Astrocyte of the spinal cord (primary cell): ENCODE data around the gene VANGL1.
"Not testable (repeated sequence)": the region's sequence is repeated elsewhere in the genome, so short reads cannot be mapped to it uniquely, and the experiment has no call there.

Experiments used
- DNase-seq: peaks from one replicate; pipeline ENCODE4 v3.0.0; 2011; ENCODE audit warnings: low read depth, low spot score
- H3K4me3 ChIP-seq: 2 replicates; pipeline ENCODE4 v1.5.1; 2011; ENCODE audit warnings: low read depth, mild to moderate bottlenecking, low read length, moderate library complexity
- in situ Hi-C: cut with HindIII; loops from 2 replicates; pipeline ENCODE4 v1.10.0; 2017; ENCODE audit warnings: low sequenced_read_pairs
- TF ChIP-seq, protein P1 (sequence below): IDR thresholded peaks from 2 replicates; pipeline ENCODE4 v1.5.1; 2012; ENCODE audit warnings: low read depth, mild to moderate bottlenecking, low read length, inconsistent platforms

The VANGL1 gene

DNA sequence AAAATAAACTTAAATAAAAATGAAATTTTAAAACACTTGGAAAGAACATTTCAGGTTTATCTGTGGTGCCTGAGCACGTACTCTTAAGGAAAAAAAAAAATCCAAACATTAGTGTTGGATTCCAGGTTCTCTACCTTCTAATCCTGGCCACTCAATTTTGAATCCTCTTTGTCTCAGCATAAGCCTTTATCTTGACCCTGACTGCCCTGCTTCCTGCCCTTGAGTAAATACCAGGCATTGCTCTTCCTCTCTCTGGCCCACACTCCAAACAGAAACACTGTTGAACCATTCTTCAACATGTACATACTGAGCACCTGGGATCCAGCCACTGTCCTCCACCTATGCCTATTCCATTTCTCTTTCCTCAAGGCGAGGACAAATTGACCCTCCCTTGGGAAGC, 11.4 kb upstream of the VANGL1 start:
- DNase-seq = no peak
- in situ Hi-C loops = no loop called here
- TF ChIP-seq, protein P1, sequence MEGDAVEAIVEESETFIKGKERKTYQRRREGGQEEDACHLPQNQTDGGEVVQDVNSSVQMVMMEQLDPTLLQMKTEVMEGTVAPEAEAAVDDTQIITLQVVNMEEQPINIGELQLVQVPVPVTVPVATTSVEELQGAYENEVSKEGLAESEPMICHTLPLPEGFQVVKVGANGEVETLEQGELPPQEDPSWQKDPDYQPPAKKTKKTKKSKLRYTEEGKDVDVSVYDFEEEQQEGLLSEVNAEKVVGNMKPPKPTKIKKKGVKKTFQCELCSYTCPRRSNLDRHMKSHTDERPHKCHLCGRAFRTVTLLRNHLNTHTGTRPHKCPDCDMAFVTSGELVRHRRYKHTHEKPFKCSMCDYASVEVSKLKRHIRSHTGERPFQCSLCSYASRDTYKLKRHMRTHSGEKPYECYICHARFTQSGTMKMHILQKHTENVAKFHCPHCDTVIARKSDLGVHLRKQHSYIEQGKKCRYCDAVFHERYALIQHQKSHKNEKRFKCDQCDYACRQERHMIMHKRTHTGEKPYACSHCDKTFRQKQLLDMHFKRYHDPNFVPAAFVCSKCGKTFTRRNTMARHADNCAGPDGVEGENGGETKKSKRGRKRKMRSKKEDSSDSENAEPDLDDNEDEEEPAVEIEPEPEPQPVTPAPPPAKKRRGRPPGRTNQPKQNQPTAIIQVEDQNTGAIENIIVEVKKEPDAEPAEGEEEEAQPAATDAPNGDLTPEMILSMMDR = no peak

DNA sequence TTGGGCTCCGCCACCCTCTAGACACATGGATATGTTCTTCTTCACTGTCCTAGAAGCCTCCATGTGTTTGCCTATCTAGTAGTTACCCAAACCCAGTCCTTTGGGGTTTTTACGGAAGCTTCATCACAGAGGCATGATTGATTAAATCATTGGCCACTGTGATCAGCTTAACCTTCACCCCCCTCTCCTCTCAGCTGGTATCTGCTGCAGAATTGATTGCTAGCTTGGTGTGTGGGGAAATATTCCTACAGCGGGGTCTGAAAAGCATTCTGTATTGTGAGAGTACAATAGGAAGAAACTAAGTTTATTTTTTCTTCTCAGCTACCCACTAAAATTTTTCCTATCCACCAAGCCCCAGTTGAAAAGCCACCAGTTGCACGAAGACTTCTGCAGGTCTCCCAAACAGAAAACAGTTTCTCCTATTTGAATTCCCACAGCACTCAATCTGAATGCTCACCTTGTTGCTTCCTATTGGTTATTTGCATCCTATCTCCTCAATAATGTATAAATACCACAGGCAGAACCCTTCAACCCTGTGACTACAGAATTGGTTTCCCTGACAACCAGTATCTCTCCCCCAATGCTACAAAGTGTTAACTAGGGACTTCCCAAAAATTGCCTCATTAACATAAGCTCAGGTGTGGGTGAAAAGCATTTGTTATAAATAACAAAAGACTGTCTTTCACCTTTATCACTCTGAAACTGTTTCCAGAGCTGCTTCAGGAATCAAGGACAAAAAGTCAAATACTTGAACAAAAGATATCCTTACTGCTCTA, 9.3 kb upstream of the VANGL1 start:
- TF ChIP-seq, protein P1 = no peak
- in situ Hi-C loops = no loop called here

More for the DNA sequence above, 11.4 kb upstream of the VANGL1 start:
- no peak overlapping the region for H3K4me3 ChIP-seq

GRCh38 chr1:115633606-115634005, 8.2 kb upstream of the VANGL1 start:
- DNase-seq, in situ Hi-C loops, H3K4me3 ChIP-seq: not testable (repeated sequence)

More for the DNA sequence above, 9.3 kb upstream of the VANGL1 start:
- no peak overlapping the region for H3K4me3 ChIP-seq
- no peak for DNase-seq

GRCh38 chr1:115637247-115637646, 4.5 kb upstream of the VANGL1 start:
- in situ Hi-C loops, H3K4me3 ChIP-seq, DNase-seq: not testable (repeated sequence)

DNA sequence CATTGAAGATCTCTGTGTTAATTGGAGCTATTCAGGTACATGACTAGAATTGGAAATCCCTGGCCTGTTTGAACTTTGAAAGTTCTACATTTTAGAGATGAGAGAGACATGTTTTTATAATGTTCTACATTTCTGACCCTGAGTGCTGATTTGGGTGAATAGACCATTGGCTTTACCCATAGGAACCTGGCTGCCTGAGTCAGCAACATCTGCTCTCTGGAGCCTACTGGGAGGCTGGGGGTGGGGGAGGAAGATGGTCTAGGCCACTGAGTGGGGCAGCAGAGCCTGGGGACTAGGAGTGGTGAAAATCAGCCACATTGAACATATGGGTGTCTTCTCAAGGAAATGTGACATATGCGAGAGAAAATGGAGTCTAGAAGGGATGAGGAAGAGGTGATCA, 1.4 kb upstream of the VANGL1 start:
- no peak for DNase-seq
- H3K4me3 ChIP-seq = no peak overlapping the region
- in situ Hi-C loops = no loop called here
- TF ChIP-seq, protein P1 = no peak

DNA sequence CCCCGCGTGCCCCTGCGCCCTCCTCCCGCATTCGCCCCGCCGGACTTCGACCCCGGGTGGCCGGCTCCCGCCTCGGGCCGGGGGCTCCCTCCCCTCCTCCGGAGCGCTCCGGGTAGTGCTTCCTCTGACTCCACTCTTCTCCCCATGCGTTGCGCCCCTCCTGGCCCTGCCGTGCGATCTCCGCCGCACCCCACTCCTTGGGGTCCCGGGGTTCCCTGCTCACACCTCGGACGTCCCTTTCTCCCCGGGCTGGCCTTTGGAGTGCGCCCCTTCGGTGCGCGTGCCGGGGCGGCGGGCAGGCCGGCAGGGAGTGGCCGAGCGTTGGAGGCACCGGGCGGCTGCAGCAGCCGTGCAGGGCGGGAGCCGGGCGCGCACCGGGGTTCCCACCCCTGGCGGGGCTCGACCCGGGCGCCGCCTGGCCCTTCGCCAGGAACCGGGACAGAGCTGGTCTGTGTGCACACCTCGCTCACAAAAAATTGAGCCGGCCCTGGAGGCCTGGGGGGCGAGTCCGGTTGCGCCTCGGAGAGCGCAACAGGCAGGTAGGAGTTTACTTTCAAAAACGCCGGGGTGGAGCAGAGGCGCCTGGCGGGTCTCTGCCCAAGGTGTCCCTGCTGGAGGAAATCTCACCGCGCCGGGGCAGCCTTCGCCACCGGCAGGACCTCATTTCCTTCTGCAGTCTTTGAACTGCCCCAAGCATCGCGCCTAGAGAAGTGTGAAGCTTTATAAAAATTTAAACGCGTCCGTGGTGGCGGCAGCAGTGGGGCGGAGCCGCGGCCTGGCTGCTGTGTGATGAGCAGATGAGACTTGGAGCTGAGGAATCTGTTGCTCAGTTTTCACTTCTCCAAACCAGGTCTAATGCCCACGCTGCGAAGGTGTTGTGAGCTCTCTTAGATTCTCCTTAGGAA, 650 bp downstream of the VANGL1 start:
- TF ChIP-seq, protein P1 = no peak
- in situ Hi-C loops = no loop called here
- peak overlapping the region; percentile 77 for H3K4me3 ChIP-seq
- DNase-seq = peak; percentile 44

DNA sequence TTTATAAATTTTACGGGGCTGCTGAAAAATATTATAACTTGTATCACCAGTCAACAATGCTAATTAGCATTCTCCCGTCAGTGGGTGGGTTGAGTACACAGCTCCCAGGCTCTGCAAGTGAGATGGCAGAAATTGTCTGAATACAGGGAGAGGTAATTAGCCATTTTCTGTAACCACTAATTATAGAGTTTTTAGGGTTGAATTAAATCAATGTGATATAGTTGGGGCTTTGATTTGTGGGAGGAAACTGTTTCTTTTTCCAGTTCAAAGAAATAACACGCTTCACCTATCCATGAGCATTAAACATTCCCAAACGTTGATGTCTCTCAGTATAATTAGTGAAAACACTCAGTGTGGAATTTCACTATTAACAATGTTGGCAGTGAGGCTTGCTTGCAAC, 1.5 kb downstream of the VANGL1 start:
- in situ Hi-C loops = no loop called here
- peak overlapping the region; percentile 77 for H3K4me3 ChIP-seq
- no peak for DNase-seq
- TF ChIP-seq, protein P1 = no peak
